WTC11 (cell line): ENCODE data around the gene ATAD3C. TPM values are rescaled to one million over a fixed set of nuclear protein-coding genes. Genes with fewer than 3 reads are reported as not detected.

Experiments
- ATF2 ChIP-seq: sonication (generic); formaldehyde crosslinking; IDR thresholded peaks from 2 replicates; pipeline ENCODE4 v1.8.1; 2022; ENCODE audit warnings: low read depth, missing genetic modification reagents, borderline replicate concordance
- ATF3 ChIP-seq: sonication (generic); formaldehyde crosslinking; conservative IDR thresholded peaks from 2 replicates; pipeline ENCODE4 v1.8.1; 2022; ENCODE audit warnings: mild to moderate bottlenecking, missing genetic modification reagents
- CBFB ChIP-seq: sonication (generic); formaldehyde crosslinking; IDR thresholded peaks from 2 replicates; pipeline ENCODE4 v1.8.1; 2022; ENCODE audit warnings: mild to moderate bottlenecking, low read depth, missing genetic modification reagents
- ESRRA ChIP-seq: sonication (generic); formaldehyde crosslinking; IDR thresholded peaks from 2 replicates; pipeline ENCODE4 v1.8.1; 2022; ENCODE audit warnings: mild to moderate bottlenecking, missing genetic modification reagents, borderline replicate concordance
- IRF2 ChIP-seq: sonication (generic); formaldehyde crosslinking; IDR thresholded peaks from 2 replicates; pipeline ENCODE4 v1.8.0; 2022; ENCODE audit warnings: low read depth, missing genetic modification reagents, borderline replicate concordance
- JUN ChIP-seq: sonication (generic); formaldehyde crosslinking; IDR thresholded peaks from 2 replicates; pipeline ENCODE4 v1.8.0; 2023; ENCODE audit warnings: mild to moderate bottlenecking, missing genetic modification reagents
- MAX ChIP-seq: sonication (generic); formaldehyde crosslinking; IDR thresholded peaks from 2 replicates; pipeline ENCODE4 v1.8.0; 2022; ENCODE audit warnings: mild to moderate bottlenecking, missing genetic modification reagents
- MLX ChIP-seq: sonication (generic); formaldehyde crosslinking; IDR thresholded peaks from 2 replicates; pipeline ENCODE4 v1.8.1; 2023; ENCODE audit warnings: mild to moderate bottlenecking, missing genetic modification reagents, moderate library complexity
- NFYB ChIP-seq: sonication (generic); formaldehyde crosslinking; conservative IDR thresholded peaks from 2 replicates; pipeline ENCODE4 v1.8.0; 2022; ENCODE audit warnings: low read depth, missing genetic modification reagents
- NR3C1 ChIP-seq: sonication (generic); formaldehyde crosslinking; conservative IDR thresholded peaks from 2 replicates; pipeline ENCODE4 v1.8.1; 2023; ENCODE audit warnings: low read depth, mild to moderate bottlenecking, missing genetic modification reagents
- RORB ChIP-seq: fragments of 250-450 bp; sonication (Bioruptor Pico); IDR thresholded peaks from 2 replicates; pipeline ENCODE4 v1.9.0; 2021; ENCODE audit warnings: mild to moderate bottlenecking
- SMAD3 ChIP-seq: sonication (generic); formaldehyde crosslinking; IDR thresholded peaks from 2 replicates; pipeline ENCODE4 v1.8.0; 2022; ENCODE audit warnings: missing genetic modification reagents, mild to moderate bottlenecking, borderline replicate concordance
- SOX15 ChIP-seq: fragments of 250-450 bp; sonication (Bioruptor Pico); IDR thresholded peaks from 2 replicates; pipeline ENCODE4 v1.9.0; 2021; ENCODE audit warnings: mild to moderate bottlenecking
- SP1 ChIP-seq: sonication (generic); formaldehyde crosslinking; conservative IDR thresholded peaks from 2 replicates; pipeline ENCODE4 v1.8.1; 2022; ENCODE audit warnings: missing genetic modification reagents
- TCF7 ChIP-seq: sonication (generic); formaldehyde crosslinking; IDR thresholded peaks from 2 replicates; pipeline ENCODE4 v1.8.0; 2022; ENCODE audit warnings: mild to moderate bottlenecking, low read depth, missing genetic modification reagents, moderate library complexity
- TEAD4 ChIP-seq: sonication (generic); formaldehyde crosslinking; IDR thresholded peaks from 2 replicates; pipeline ENCODE4 v1.8.0; 2022; ENCODE audit warnings: mild to moderate bottlenecking, missing genetic modification reagents
- TP53 ChIP-seq: sonication (generic); formaldehyde crosslinking; IDR thresholded peaks from 2 replicates; pipeline ENCODE4 v1.8.1; 2023; ENCODE audit warnings: mild to moderate bottlenecking, missing genetic modification reagents
- ZBTB21 ChIP-seq: sonication (generic); formaldehyde crosslinking; IDR thresholded peaks from 2 replicates; pipeline ENCODE4 v1.8.1; 2023; ENCODE audit warnings: mild to moderate bottlenecking, missing genetic modification reagents, borderline replicate concordance
- ZMAT4 ChIP-seq: fragments of 250-450 bp; sonication (Bioruptor Pico); IDR thresholded peaks from 2 replicates; pipeline ENCODE4 v1.9.0; 2021; ENCODE audit warnings: mild to moderate bottlenecking
- ZNF263 ChIP-seq: sonication (generic); formaldehyde crosslinking; IDR thresholded peaks from 2 replicates; pipeline ENCODE4 v1.8.1; 2022; ENCODE audit warnings: low read depth, mild to moderate bottlenecking, moderate library complexity, missing genetic modification reagents
- ZNF281 ChIP-seq: sonication (generic); formaldehyde crosslinking; IDR thresholded peaks from 2 replicates; pipeline ENCODE4 v1.8.0; 2023; ENCODE audit warnings: mild to moderate bottlenecking, missing genetic modification reagents
- ZNF317 ChIP-seq: sonication (generic); formaldehyde crosslinking; IDR thresholded peaks from 2 replicates; pipeline ENCODE4 v1.8.1; 2023; ENCODE audit warnings: low read depth, mild to moderate bottlenecking, moderate library complexity, missing genetic modification reagents, borderline replicate concordance
- ZNF423 ChIP-seq: fragments of 250-450 bp; sonication (Bioruptor Pico); IDR thresholded peaks from 2 replicates; pipeline ENCODE4 v2.1.2; 2022; ENCODE audit warnings: mild to moderate bottlenecking, moderate library complexity
- ZNF671 ChIP-seq: fragments of 250-450 bp; sonication (Bioruptor Pico); IDR thresholded peaks from 2 replicates; pipeline ENCODE4 v1.8.0; 2021; ENCODE audit warnings: mild to moderate bottlenecking
- total RNA-seq: library from RNA; stranded (reverse); gene quantifications from 3 replicates; pipeline ENCODE4 v1.2.3, GENCODE V29; 2021
- TF ChIP-seq, protein P1 (sequence below): fragments of 250-450 bp; sonication (Bioruptor Pico); IDR thresholded peaks from 2 replicates; pipeline ENCODE4 v1.9.0; 2021; ENCODE audit warnings: mild to moderate bottlenecking, borderline replicate concordance
- TF ChIP-seq, protein P2 (sequence below): sonication (generic); formaldehyde crosslinking; IDR thresholded peaks from 2 replicates; pipeline ENCODE4 v1.8.1; 2023; ENCODE audit warnings: mild to moderate bottlenecking, missing genetic modification reagents
- TF ChIP-seq, protein P3 (sequence below): sonication (generic); formaldehyde crosslinking; IDR thresholded peaks from 2 replicates; pipeline ENCODE4 v1.8.0; 2022; ENCODE audit warnings: mild to moderate bottlenecking, missing genetic modification reagents

Gene ATAD3C
- total RNA-seq, 1 experiment from 2014 or later = 0.61 TPM

DNA sequence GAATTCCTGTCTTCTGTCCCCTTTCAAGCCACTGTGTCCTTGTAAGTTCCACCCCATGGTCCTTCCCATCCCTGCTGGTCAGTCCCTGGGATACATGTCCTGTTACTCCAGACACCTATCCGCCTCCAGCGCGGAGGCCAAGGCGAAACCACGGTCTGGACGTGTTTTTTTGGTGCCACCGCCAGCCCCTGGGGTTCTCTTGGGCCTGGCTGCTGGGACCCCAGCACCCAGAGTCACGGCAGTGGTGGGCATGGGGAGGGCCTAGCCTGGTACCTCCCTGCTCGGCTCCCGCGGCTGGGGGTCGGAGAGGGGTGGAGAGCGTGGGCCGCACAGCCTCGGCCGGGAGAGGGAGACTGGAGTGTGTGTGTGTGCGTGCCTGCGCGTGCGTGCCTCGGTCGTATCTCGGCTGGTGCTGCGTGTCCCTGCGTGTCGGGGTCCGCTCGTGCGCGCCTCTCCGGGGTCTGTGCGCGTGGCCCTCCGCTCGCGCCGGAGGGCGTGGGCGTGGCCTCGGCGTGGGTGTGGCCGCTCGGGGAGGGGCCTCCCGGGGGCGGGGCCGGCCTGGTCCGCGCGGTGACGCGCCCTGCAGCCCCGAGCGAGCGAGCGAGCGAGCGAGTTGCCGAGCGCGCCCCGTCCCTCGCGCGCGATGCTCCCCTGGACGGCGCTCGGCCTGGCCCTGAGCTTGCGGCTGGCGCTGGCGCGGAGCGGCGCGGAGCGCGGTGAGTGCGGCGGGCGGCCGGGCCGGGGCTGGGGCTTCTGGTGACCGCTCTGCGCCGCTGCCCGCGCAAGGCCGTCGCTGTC is 14.2 kb upstream of the ATAD3C start, which contains the start of gene VWA1 (continued):
- TF ChIP-seq ZNF263 (no peak), TEAD4 (CRISPR knock-in tag) (no peak), ZNF281 (CRISPR knock-in tag) (no peak), NR3C1 (no peak), ESRRA (CRISPR knock-in tag) (no peak), ZNF671 (CRISPR knock-in tag) (no peak), ZMAT4 (CRISPR knock-in tag) (no peak), SOX15 (CRISPR knock-in tag) (no peak), RORB (CRISPR knock-in tag) (no peak), TP53 (no peak), MAX (peak; percentile 43; the same call in 1 of the 2 replicates), NFYB (CRISPR knock-in tag) (no peak), ATF2 (CRISPR knock-in tag) (no peak), ZNF317 (no peak), MLX (CRISPR knock-in tag) (no peak), ZNF423 (CRISPR knock-in tag) (no peak), ZBTB21 (CRISPR knock-in tag) (no peak), JUN (no peak), SMAD3 (CRISPR knock-in tag) (no peak), ATF3 (CRISPR knock-in tag) (no peak), IRF2 (no peak), SP1 (CRISPR knock-in tag) (peak; percentile 96), CBFB (CRISPR knock-in tag) (no peak), TCF7 (CRISPR knock-in tag) (no peak)
- TF ChIP-seq, protein P1, sequence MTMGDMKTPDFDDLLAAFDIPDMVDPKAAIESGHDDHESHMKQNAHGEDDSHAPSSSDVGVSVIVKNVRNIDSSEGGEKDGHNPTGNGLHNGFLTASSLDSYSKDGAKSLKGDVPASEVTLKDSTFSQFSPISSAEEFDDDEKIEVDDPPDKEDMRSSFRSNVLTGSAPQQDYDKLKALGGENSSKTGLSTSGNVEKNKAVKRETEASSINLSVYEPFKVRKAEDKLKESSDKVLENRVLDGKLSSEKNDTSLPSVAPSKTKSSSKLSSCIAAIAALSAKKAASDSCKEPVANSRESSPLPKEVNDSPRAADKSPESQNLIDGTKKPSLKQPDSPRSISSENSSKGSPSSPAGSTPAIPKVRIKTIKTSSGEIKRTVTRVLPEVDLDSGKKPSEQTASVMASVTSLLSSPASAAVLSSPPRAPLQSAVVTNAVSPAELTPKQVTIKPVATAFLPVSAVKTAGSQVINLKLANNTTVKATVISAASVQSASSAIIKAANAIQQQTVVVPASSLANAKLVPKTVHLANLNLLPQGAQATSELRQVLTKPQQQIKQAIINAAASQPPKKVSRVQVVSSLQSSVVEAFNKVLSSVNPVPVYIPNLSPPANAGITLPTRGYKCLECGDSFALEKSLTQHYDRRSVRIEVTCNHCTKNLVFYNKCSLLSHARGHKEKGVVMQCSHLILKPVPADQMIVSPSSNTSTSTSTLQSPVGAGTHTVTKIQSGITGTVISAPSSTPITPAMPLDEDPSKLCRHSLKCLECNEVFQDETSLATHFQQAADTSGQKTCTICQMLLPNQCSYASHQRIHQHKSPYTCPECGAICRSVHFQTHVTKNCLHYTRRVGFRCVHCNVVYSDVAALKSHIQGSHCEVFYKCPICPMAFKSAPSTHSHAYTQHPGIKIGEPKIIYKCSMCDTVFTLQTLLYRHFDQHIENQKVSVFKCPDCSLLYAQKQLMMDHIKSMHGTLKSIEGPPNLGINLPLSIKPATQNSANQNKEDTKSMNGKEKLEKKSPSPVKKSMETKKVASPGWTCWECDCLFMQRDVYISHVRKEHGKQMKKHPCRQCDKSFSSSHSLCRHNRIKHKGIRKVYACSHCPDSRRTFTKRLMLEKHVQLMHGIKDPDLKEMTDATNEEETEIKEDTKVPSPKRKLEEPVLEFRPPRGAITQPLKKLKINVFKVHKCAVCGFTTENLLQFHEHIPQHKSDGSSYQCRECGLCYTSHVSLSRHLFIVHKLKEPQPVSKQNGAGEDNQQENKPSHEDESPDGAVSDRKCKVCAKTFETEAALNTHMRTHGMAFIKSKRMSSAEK = no peak
- TF ChIP-seq, protein P2, sequence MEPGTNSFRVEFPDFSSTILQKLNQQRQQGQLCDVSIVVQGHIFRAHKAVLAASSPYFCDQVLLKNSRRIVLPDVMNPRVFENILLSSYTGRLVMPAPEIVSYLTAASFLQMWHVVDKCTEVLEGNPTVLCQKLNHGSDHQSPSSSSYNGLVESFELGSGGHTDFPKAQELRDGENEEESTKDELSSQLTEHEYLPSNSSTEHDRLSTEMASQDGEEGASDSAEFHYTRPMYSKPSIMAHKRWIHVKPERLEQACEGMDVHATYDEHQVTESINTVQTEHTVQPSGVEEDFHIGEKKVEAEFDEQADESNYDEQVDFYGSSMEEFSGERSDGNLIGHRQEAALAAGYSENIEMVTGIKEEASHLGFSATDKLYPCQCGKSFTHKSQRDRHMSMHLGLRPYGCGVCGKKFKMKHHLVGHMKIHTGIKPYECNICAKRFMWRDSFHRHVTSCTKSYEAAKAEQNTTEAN (CRISPR knock-in tag) = no peak
- TF ChIP-seq, protein P3, sequence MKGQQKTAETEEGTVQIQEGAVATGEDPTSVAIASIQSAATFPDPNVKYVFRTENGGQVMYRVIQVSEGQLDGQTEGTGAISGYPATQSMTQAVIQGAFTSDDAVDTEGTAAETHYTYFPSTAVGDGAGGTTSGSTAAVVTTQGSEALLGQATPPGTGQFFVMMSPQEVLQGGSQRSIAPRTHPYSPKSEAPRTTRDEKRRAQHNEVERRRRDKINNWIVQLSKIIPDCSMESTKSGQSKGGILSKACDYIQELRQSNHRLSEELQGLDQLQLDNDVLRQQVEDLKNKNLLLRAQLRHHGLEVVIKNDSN (CRISPR knock-in tag) = no peak
